Nucleus accumbens (tissue), 56 donors: Measurements from ENCODE around the gene TBC1D22A.

ENCODE experiments used
- DNase-seq, 56 donors: peaks; one replicate each; lab custom pipeline; 2025; lab: John Stamatoyannopoulos, UW

Gene TBC1D22A

GRCh38 chr22:46916886-46917770, 154.7 kb downstream of the TBC1D22A start:
- DNase-seq = no peak

- no peak for DNase-seq
Measured at GRCh38 chr22:46917771-46918101, 155.3 kb downstream of the TBC1D22A start.

GRCh38 chr22:46918197-46918596, 155.7 kb downstream of the TBC1D22A start:
- DNase-seq = no peak

DNA sequence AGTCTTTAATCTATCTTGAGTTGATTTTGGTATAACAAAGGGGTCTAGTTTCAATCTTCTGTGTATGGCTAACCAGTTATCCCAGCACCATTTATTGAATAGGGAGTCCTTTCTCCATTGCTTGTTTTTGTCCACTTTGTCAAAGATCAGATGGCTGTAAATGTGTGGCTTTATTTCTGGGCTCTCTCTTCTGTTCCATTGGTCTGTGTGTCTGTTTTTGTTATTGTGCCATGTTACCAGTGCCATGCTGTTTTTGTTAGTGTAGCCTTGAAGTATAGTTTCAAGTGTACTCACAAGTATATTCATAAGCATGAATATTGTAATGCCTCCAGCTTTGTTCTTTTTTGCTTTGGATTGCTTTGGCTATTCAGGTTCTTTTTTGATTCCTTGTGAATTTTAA, 159.6 kb downstream of the TBC1D22A start:
- no peak for DNase-seq

GRCh38 chr22:46923394-46923793, 160.9 kb downstream of the TBC1D22A start:
- DNase-seq = no peak

DNA sequence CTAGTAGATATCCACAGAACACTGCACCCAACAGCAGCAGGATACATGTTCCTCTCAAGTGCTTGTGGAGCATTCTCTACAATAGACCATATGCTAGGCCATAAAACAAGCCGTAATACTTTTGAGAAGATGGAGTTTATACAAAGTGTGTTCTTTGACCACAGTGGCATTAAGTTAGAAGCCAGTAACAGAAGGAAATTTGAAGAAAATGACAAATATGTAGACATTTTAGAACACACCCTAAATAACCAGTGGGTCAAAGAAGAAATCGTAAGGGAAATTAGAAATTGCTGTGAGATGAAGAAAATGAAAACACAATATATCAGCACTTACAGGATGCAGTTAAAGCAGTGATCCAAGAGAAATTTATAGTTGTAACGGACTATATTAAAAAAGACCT, 163.4 kb downstream of the TBC1D22A start:
- DNase-seq = no peak

DNA sequence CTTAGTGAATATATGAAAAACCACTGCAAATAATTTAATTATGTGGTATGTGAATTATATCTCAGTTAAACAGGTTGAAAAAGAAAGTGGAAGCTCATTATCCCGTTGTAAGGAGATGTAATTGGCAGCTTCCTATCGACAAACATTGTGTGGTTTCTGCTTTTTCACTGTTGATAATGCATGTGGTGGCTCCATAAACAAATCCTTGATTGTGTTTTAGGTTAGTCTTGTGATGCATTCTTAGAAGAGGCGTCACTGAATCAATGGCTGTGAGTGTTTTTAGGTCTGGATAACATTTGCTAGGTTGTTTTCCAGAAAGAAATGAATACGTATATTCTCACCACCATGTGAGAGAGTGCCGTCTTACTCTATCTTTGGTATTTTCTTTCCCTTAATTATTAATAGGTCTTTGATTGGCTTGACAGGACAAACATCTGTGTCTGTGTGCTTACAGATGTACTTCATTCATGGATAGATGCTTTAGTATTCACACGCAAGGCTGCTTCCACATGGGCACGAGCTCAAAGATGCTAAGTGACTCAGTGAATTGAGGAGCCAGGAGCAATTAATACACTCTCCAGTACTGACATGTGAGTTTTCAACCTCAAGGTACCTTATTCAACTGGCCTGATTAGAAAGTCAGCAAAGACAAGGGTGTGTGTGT, 166.7 kb downstream of the TBC1D22A start:
- DNase-seq = no peak

DNA sequence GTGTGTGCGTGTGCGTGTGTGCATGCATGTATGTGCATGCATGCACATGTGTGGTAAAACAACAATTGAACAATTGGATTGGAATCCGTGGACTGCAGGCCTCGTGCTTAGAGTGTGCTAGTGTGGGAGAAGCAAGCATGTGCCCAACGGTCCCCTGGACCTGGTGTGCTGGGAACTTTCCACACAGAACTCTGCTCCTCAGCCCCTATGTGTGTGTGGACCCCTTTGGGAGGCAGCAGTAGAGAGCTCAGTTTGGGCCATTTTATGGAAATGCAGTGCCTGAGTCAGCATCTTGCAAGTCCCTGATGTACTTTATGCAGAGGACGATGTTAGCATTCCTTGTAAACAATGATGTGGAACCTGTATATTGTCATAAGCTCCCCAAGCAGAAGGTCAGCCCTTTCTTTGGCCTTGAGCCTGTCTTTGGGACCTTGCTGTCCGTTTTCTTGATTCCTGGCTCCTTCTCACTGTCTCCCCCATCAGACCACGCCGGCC, 167.3 kb downstream of the TBC1D22A start:
- DNase-seq = no peak

DNA sequence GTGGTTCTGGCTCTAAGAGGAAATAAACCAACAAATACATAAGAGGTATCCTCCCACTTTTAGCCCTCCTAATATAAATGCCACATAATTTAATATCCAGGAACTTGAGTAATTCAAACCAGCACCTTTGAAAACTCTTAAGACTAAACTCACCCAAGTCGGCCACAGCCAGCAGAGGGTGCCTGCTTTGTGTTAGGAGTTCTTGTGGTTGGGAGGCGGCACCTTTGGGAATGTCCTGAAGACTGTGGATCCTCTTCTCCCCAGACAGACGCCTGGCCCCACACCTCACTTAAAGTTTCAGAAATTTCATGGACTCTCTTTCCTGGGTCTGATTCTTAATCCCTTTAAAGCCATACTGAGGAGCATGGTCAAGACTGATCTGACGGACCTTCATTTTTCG, 169.0 kb downstream of the TBC1D22A start:
- no peak for DNase-seq

- no peak for DNase-seq
Measured at GRCh38 chr22:46931881-46932280, 169.4 kb downstream of the TBC1D22A start.

- DNase-seq = no peak
Measured at GRCh38 chr22:46933040-46933930, 170.8 kb downstream of the TBC1D22A start.

DNA sequence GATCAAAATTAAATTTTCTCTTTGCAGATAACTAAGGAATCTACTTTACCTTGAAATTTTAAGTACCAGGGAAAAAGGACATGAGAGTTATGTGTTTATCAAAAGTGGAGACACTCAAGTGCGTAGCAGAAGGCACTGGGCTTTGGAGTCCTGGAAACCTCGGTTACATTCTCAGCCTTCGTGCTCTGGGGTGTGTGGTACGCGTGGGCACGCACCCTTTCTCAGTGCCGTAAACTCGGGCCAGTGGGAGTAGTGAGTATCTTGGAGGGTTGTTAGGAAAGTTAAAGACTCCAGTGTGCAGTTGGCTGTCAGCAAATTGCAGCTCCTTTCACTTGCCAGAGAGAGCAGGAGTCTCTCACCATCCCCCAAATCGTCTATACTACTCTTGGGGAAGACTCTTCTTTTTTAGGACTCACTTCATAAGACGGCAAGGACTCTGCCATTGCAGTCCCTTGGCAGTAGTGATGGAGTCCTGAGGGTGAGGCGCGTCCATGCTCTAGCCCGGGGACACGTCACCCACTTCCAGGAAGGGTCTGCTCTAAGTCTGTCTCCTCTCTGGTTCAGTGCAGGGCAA, 171.8 kb downstream of the TBC1D22A start:
- DNase-seq = no peak

DNA sequence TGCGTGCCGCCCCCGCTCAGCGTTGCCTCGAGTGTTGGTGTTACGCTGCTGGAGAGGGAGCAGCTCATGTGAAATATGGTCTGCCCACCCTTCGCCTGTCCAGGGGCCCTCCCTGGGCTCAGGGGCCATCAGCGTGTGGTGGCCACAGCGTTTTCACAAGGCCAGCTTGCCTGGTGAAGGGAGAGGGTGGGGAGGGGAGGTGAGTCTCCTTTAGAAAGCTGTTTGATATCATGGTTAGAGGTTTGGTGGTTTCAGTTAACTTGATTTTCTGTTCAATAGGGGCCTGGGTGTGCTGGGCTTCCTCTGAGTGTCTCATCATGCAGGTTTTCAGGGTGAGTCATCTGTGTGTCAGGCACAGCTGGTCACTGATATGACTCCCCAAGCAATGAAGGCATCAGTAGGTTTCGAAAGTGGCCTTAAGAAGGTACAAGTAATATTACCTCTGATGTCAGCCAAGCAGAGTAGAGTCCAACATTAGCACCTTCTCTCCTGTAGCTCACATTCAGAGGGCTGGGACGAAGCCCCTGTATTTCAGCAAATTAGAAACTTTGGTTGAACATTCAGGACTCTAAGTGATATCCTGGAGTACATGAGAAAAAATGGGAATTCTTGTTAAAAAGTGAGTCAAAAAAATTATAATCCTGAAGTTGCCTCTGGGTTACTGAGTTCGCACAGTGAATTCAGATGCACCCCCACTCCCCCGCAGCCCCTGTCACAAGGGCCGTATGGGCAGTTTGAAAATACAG, 172.5 kb downstream of the TBC1D22A start:
- no peak for DNase-seq

DNA sequence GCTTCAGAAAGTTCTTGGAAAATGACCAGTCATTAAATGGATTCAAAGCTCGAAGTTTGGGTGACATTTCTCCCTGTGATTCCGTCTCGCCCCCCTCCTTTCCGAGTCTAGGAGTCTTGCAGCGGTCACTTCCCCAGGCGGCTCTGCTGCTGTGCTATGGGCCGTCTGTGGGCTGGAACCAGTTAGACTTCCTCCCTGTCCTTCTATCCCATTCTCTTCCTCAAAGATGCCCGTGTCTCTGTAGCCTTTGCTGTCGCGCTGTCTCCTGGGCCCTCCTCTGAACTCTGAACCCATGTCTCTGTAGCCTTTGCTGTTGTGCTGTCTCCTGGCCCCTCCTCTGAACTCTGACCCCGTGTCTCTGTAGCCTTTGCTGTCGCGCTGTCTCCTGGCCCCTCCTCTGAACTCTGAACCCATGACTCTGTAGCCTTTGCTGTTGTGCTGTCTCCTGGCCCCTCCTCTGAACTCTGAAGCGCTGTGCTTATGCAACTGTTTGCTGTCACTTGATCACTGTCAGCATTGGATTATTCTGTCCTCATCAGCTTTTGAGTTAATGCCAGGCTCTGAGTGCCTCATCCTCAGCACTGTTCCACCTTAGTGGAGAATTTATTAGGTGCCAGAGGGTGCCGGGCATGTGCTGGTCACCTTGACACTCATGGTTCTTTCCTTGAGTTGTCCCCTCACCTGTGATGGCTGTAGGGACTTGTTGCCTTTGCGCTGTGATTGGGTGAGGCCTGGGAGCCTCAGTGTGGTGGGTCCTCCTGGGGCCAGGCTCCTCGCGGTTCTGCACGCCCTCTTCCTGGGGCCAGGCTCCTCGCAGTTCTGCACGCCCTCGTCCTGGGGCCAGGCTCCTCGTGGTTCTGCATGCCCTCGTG, 173.3 kb downstream of the TBC1D22A start:
- DNase-seq = peak in 1 of 56 donors; percentile 22

DNA sequence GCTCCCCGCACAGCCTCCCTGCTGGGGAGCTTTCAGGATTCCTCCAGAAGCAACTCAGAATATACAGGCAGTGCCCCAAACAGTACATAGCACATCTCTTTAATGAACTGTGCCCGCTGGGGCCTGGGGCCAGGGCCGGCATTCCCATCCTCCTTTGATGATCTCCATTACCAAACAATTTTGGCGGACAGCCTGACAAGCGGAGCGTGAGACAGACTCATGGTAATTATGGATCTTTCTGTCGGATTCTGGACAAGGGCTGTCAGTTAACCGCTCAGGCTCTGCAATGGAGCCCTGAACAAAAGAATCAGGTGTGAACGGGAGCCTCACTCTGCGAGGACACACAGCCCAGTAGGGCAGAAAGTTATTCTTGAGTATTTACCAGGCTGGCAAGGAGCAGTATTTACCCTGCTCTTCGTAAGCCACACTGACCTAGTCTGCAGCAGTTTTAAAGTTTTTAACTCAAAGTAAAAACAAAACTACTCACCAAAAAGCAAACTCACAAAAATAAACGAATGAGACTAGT, 174.0 kb downstream of the TBC1D22A start:
- peak in 9 of 56 donors; percentile 1 to 51 (median 18) for DNase-seq

DNA sequence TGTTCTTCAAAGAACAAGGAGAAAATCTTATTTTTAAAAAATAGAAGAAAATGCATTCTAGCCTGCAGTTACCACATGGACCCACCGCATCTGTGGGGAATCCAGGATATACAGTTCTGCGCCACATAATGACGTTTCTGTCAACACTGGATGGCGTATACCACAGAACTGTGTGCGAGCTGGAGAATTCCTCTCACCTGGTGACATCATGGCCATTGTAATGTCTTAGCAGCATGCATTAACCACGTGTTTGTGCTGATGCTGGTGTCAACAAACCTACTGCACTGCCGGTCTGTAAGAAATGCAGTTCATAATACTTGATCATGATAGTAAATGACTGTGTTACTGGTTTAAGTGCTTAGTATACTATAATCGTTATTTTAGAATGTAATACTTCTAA, 174.7 kb downstream of the TBC1D22A start:
- no peak for DNase-seq

DNA sequence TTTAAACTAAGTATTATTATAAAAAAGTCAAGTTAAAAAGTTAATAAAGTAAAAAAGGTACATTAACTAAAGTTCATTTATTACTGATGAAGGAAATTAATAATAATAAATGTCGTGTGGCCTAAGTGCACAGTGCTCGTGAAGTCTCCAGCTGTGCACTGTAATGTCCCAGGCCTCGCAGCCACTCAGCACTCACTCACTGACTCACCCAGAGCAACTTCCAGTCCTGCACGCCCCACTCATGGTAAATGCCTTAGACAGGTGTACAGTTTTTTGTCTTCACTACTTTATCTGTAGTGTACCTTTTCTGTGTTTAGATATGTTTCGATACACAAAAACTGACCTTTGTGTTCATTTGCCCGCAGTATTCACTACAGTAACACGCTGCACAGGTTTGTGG, 175.5 kb downstream of the TBC1D22A start:
- no peak for DNase-seq

- DNase-seq = no peak
Measured at GRCh38 chr22:46941968-46942798, 179.7 kb downstream of the TBC1D22A start.
